ENCODE measurements around the gene ZNF491. TPM values are rescaled to one million over a fixed set of nuclear protein-coding genes. Genes with fewer than 3 reads are reported as not detected.

Gene ZNF491
- total and polyA plus RNA-seq, 2 donors (not counting 1 experiment from before 2014, with no cell fraction given) = 0.57 to 1.7 TPM

DNA sequence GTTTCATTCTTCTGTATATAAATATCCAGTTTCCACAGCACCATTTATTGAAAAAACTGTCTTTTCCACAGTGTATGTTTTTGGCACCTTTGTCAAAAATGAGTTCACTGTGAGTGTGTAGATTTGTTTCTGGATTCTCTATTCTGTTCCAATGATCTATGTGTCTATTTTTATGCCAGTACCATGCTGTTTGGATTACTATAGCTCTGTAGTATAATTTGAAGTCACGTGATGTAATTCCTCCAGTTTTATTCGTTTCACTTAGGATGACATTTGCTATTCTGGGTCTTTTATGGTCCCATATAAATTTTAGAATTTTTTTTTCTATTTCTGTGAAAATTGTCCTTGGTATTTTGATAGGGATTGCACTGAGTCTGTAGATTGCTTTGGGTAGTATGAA lies 48.6 kb upstream of the ZNF491 start:
- TF ChIP-seq, protein P1, sequence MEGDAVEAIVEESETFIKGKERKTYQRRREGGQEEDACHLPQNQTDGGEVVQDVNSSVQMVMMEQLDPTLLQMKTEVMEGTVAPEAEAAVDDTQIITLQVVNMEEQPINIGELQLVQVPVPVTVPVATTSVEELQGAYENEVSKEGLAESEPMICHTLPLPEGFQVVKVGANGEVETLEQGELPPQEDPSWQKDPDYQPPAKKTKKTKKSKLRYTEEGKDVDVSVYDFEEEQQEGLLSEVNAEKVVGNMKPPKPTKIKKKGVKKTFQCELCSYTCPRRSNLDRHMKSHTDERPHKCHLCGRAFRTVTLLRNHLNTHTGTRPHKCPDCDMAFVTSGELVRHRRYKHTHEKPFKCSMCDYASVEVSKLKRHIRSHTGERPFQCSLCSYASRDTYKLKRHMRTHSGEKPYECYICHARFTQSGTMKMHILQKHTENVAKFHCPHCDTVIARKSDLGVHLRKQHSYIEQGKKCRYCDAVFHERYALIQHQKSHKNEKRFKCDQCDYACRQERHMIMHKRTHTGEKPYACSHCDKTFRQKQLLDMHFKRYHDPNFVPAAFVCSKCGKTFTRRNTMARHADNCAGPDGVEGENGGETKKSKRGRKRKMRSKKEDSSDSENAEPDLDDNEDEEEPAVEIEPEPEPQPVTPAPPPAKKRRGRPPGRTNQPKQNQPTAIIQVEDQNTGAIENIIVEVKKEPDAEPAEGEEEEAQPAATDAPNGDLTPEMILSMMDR (IDR thresholded peaks at IDR 0.05) = no peak
- TF ChIP-seq EZH2 (IDR thresholded peaks at IDR 0.05; ENCODE audit: borderline replicate concordance, insufficient read depth, low read depth, low read length, poor library complexity, severe bottlenecking) = no peak
- Histone ChIP-seq H3K4me3 (ENCODE audit: control extremely low read depth in 1 of 5, extremely low read depth in 1 of 5, insufficient read depth in 1 of 5, low read depth in 2 of 5, low read length in 4 of 5) (no peak overlapping the region), H3K36me3 (replicated peaks in 1 of 2; ENCODE audit: control extremely low read depth in 1 of 2, control insufficient read depth in 1 of 2, extremely low read depth in 1 of 2, insufficient read depth in 2 of 2, low read length in 1 of 2) (no peaks in the 10 kb centered on the region), H3K9me3 (ENCODE audit: control extremely low read depth in 1 of 3, control insufficient read depth in 2 of 3, insufficient read depth in 1 of 3, low read length in 2 of 3) (peaks cover 7 to 27% (median 17%) of the 10 kb centered on the region in 3 donors), H3K79me2 (ENCODE audit: control insufficient read depth, insufficient read depth, low read length) (no peaks in the 10 kb centered on the region), H3K4me2 (replicated peaks; ENCODE audit: low read depth, low read length, poor library complexity, severe bottlenecking) (no peak overlapping the region), H3K27ac (ENCODE audit: low read length in 2 of 2) (no peak overlapping the region), H4K20me1 (ENCODE audit: control insufficient read depth, insufficient read depth, low read length, poor library complexity, severe bottlenecking) (no peaks in the 10 kb centered on the region), H2AFZ (ENCODE audit: insufficient read depth, low read depth, low read length, poor library complexity, severe bottlenecking) (no peak overlapping the region), H3K9ac (ENCODE audit: low read length) (no peak overlapping the region), H3K27me3 (replicated peaks in 1 of 4; ENCODE audit: control extremely low read depth in 1 of 4, control insufficient read depth in 3 of 4, insufficient read depth in 4 of 4, low read length in 3 of 4) (no peaks in the 10 kb centered on the region), H3K4me1 (ENCODE audit: control insufficient read depth in 2 of 2, insufficient read depth in 2 of 2, low read length in 2 of 2) (no peaks in the 10 kb centered on the region)
- intact Hi-C loops (cut with micrococcal nuclease) = no loop called here
- H3K4me3 Mint-ChIP-seq = no peak overlapping the region
- peaks cover 22% of the 10 kb centered on the region for H3K27me3 Mint-ChIP-seq
- no CpG with 5 or more reads among the region's 2 CpGs for WGBS (ENCODE audit: insufficient coverage)
- no peaks in the 10 kb centered on the region for H3K4me1 Mint-ChIP-seq
- ATAC-seq (ENCODE audit: low read depth) (no peak), DNase-seq (no peak)
- no peak overlapping the region for H3K27ac Mint-ChIP-seq
- POLR2A ChIA-PET = no interaction called here
- peaks cover 18% of the 10 kb centered on the region for H3K9me3 Mint-ChIP-seq (ENCODE audit: insufficient read depth)
- CTCF ChIA-PET = no interaction called here

DNA sequence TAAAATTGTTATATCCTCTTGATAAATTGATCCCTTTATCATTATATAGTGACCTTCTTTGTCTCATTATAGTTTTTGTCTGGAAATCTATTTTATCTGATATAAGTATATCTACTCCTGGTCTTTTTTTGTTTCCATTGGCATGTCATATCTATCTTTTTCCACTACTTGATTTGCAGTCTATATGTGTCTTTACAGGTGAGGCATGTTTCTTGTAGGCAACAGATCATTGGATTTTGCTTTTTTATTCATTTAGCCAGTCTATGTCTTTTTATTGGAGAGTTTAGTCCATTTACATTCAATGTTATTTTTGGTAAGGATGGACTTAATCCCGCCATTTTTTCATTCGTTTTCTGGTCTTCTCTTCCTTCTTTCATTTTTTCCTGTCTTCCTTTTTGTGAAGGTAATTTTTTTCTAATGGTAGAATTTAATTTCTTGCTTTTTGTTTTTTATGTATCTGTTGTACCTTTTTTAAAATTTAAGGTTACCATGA lies 46.0 kb upstream of the ZNF491 start:
- H3K27me3 Mint-ChIP-seq = peaks cover 26% of the 10 kb centered on the region
- no peaks in the 10 kb centered on the region for H3K27me3 ChIP-seq (replicated peaks in 1 of 4; ENCODE audit: control extremely low read depth in 1 of 4, control insufficient read depth in 3 of 4, insufficient read depth in 4 of 4, low read length in 3 of 4)
- H3K4me3 ChIP-seq (ENCODE audit: control extremely low read depth in 1 of 5, extremely low read depth in 1 of 5, insufficient read depth in 1 of 5, low read depth in 2 of 5, low read length in 4 of 5) = no peak overlapping the region
- ChIA-PET POLR2A (no interaction called here), CTCF (no interaction called here)
- WGBS (ENCODE audit: insufficient coverage) = no CpG with 5 or more reads among the region's 2 CpGs
- no peaks in the 10 kb centered on the region for H3K4me1 ChIP-seq (ENCODE audit: control insufficient read depth in 2 of 2, insufficient read depth in 2 of 2, low read length in 2 of 2)
- H4K20me1 ChIP-seq (ENCODE audit: control insufficient read depth, insufficient read depth, low read length, poor library complexity, severe bottlenecking) = no peaks in the 10 kb centered on the region
- H3K9me3 ChIP-seq (ENCODE audit: control extremely low read depth in 1 of 3, control insufficient read depth in 2 of 3, insufficient read depth in 1 of 3, low read length in 2 of 3) = peaks cover 4 to 35% (median 17%) of the 10 kb centered on the region in 3 donors
- TF ChIP-seq, protein P1 (IDR thresholded peaks at IDR 0.05) = no peak
- TF ChIP-seq EZH2 (IDR thresholded peaks at IDR 0.05; ENCODE audit: borderline replicate concordance, insufficient read depth, low read depth, low read length, poor library complexity, severe bottlenecking) = no peak
- no peak overlapping the region for H3K27ac Mint-ChIP-seq
- H3K9ac ChIP-seq (ENCODE audit: low read length) = no peak overlapping the region
- H3K27ac ChIP-seq (ENCODE audit: low read length in 2 of 2) = no peak overlapping the region
- H3K4me2 ChIP-seq (replicated peaks; ENCODE audit: low read depth, low read length, poor library complexity, severe bottlenecking) = no peak overlapping the region
- peaks cover 25% of the 10 kb centered on the region for H3K9me3 Mint-ChIP-seq (ENCODE audit: insufficient read depth)
- no peaks in the 10 kb centered on the region for H3K4me1 Mint-ChIP-seq
- ATAC-seq (ENCODE audit: low read depth) (no peak), DNase-seq (no peak)
- no peaks in the 10 kb centered on the region for H3K79me2 ChIP-seq (ENCODE audit: control insufficient read depth, insufficient read depth, low read length)
- no peak overlapping the region for H3K4me3 Mint-ChIP-seq
- H3K36me3 ChIP-seq (replicated peaks in 1 of 2; ENCODE audit: control extremely low read depth in 1 of 2, control insufficient read depth in 1 of 2, extremely low read depth in 1 of 2, insufficient read depth in 2 of 2, low read length in 1 of 2) = no peaks in the 10 kb centered on the region
- H2AFZ ChIP-seq (ENCODE audit: insufficient read depth, low read depth, low read length, poor library complexity, severe bottlenecking) = no peak overlapping the region
- intact Hi-C loops (cut with micrococcal nuclease) = no loop called here

All from B cell (primary cell).